Type B pancreatic cell (in vitro differentiated cells): ENCODE measurements around the gene KLF14. TPM values are rescaled to one million over a fixed set of nuclear protein-coding genes. Genes with fewer than 3 reads are reported as not detected.

Experiments used
- DNase-seq: peaks from one replicate; pipeline ENCODE4 v3.0.0; 2021; ENCODE audit warnings: mixed read lengths; ENCODE audit not compliant: unreplicated experiment; ENCODE audit errors: extremely low spot score
- H3K27ac Mint-ChIP-seq: 2 replicates; pipeline ENCODE4 v1.8.0; 2021; ENCODE audit warnings: mild to moderate bottlenecking, mixed read lengths
- H3K27me3 Mint-ChIP-seq: 2 replicates; pipeline ENCODE4 v1.8.0; 2021; ENCODE audit warnings: mixed read lengths
- H3K36me3 Mint-ChIP-seq: 2 replicates; pipeline ENCODE4 v1.8.0; 2021; ENCODE audit warnings: mixed read lengths
- H3K4me1 Mint-ChIP-seq: one replicate; pipeline ENCODE4 v1.8.0; 2021; ENCODE audit warnings: mixed read lengths; ENCODE audit not compliant: unreplicated experiment
- H3K4me3 Mint-ChIP-seq: 2 replicates; pipeline ENCODE4 v1.8.0; 2021; ENCODE audit warnings: mild to moderate bottlenecking, mixed read lengths
- H3K9me3 Mint-ChIP-seq: 2 replicates; pipeline ENCODE4 v1.8.0; 2021; ENCODE audit warnings: mixed read lengths
- CTCF ChIP-seq: fragments of 200-600 bp; sonication (generic); conservative IDR thresholded peaks from 2 replicates; pipeline ENCODE4 v1.5.0; 2021; ENCODE audit warnings: antibody characterized with exemption, mild to moderate bottlenecking
- total RNA-seq: library from RNA; stranded (reverse); gene quantifications from 2 replicates; pipeline ENCODE4 v1.2.1, GENCODE V29; 2021; ENCODE audit warnings: low replicate concordance

KLF14 gene
- total RNA-seq, 1 donor from 2014 or later = 0.94 TPM

- Mint-ChIP-seq H3K4me1 (no peaks in the 10 kb centered on the region), H3K27ac (no peak overlapping the region), H3K27me3 (peaks cover 3% of the 10 kb centered on the region), H3K36me3 (no peaks in the 10 kb centered on the region), H3K4me3 (no peak overlapping the region), H3K9me3 (peaks cover 14% of the 10 kb centered on the region)
- no peak for DNase-seq
- no peak for TF ChIP-seq CTCF
Observed at GRCh38 chr7:130708001-130708400, 26.0 kb downstream of the KLF14 start.

GRCh38 chr7:130703851-130704250 is 30.2 kb downstream of the KLF14 start:
- no peak overlapping the region for H3K4me3 Mint-ChIP-seq
- no peak for DNase-seq
- no peak for TF ChIP-seq CTCF
- H3K36me3 Mint-ChIP-seq = no peaks in the 10 kb centered on the region
- H3K9me3 Mint-ChIP-seq = peaks cover 14% of the 10 kb centered on the region
- no peaks in the 10 kb centered on the region for H3K4me1 Mint-ChIP-seq
- H3K27me3 Mint-ChIP-seq = no peaks in the 10 kb centered on the region
- H3K27ac Mint-ChIP-seq = no peak overlapping the region

DNA sequence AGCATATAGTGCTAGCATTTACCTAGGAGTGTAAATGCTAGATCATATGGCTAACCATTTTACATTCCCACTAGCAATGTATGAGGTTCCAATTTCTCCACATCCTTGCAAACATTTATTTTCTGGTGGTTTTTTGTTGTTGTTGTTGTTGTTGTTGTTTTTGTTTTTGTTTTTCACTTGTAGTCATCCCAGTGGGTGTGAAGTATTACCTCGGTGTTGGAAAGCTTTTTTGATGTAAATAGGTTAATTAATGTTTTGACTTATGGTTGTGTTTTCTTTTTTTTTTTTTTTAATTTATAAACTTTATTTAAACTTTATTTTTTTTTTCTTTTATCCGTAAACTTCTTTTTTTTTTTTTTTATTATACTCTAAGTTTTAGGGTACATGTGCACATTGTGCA is 32.4 kb downstream of the KLF14 start:
- no peaks in the 10 kb centered on the region for H3K27me3 Mint-ChIP-seq
- DNase-seq = no peak
- H3K9me3 Mint-ChIP-seq = peaks cover 6% of the 10 kb centered on the region
- TF ChIP-seq CTCF = no peak
- H3K4me1 Mint-ChIP-seq = no peaks in the 10 kb centered on the region
- H3K27ac Mint-ChIP-seq = no peak overlapping the region
- H3K36me3 Mint-ChIP-seq = no peaks in the 10 kb centered on the region
- H3K4me3 Mint-ChIP-seq = no peak overlapping the region

DNA sequence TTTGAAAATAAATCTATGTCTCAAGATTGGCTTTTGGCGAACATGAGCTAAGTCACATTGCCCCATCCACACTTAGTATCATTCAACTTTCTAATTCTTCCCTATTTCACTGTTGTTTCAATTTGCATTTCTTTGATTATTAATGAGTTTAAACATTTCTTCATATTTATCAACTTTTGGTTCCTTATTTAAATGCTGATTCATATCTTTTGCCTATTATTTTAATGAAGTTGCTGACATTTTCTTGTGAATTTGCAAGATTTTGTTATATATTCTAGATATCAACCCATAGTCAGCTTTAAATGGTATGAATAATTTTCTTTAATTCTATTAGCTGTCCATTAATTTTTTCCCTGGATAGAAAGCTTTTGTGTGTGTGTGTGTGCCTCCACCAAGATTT is 33.2 kb downstream of the KLF14 start:
- no peaks in the 10 kb centered on the region for H3K4me1 Mint-ChIP-seq
- no peak overlapping the region for H3K27ac Mint-ChIP-seq
- H3K27me3 Mint-ChIP-seq = no peaks in the 10 kb centered on the region
- no peak for TF ChIP-seq CTCF
- no peak overlapping the region for H3K4me3 Mint-ChIP-seq
- DNase-seq = no peak
- no peaks in the 10 kb centered on the region for H3K9me3 Mint-ChIP-seq
- H3K36me3 Mint-ChIP-seq = no peaks in the 10 kb centered on the region

GRCh38 chr7:130699686-130700085 is 34.3 kb downstream of the KLF14 start:
- no peak overlapping the region for H3K4me3 Mint-ChIP-seq
- no peaks in the 10 kb centered on the region for H3K36me3 Mint-ChIP-seq
- H3K4me1 Mint-ChIP-seq = no peaks in the 10 kb centered on the region
- H3K9me3 Mint-ChIP-seq = peaks cover 4% of the 10 kb centered on the region
- DNase-seq = no peak
- TF ChIP-seq CTCF = no peak
- H3K27me3 Mint-ChIP-seq = no peaks in the 10 kb centered on the region
- no peak overlapping the region for H3K27ac Mint-ChIP-seq

DNA sequence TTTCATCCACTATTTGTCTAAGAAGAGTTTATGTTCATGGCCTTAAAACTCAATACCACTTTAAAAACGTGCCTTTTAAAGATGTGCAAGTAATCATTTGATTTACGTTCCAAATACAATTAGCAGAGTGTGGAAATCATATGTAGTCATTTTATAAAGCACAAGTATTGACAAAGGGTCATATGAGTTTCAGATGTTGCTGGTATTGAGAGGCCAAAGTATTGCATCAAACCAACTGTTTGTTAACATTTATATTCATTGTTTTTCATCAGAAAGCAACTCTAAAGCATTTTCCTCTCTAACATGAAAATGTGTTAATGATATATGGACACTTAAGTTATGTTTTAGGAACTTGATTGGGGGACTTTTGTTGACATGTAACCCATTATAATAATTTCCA is 36.2 kb downstream of the KLF14 start:
- Mint-ChIP-seq H3K4me1 (no peaks in the 10 kb centered on the region), H3K27ac (no peak overlapping the region), H3K36me3 (no peaks in the 10 kb centered on the region), H3K27me3 (no peaks in the 10 kb centered on the region), H3K9me3 (peaks cover 4% of the 10 kb centered on the region), H3K4me3 (no peak overlapping the region)
- DNase-seq = no peak
- TF ChIP-seq CTCF = no peak
